Lower leg skin (tissue), 4 donors: Measurements from ENCODE around the gene AATK. TPM values are rescaled to one million over a fixed set of nuclear protein-coding genes. Genes with fewer than 3 reads are reported as not detected.
A peak's percentile ranks its signal among the peaks of the same experiment; 100 is the strongest.
"Not testable (repeated sequence)": the region's sequence is repeated elsewhere in the genome, so short reads cannot be mapped to it uniquely, and the experiment has no call there.

ENCODE experiments used
- DNase-seq, 2 donors: peaks; one replicate each; pipeline ENCODE4 v3.0.0-alpha.2; 2019; ENCODE audit warnings: low spot score in 2 of 2
- H3K4me3 ChIP-seq: fragments of 200-600 bp; sonication (generic); 2 replicates; pipeline ENCODE4 v1.5.1; 2017; ENCODE audit warnings: mild to moderate bottlenecking, low read depth; ENCODE audit not compliant: poor library complexity, severe bottlenecking
- CTCF ChIP-seq, 3 donors: fragments of 450-650 bp; IDR thresholded peaks; one replicate each; pipeline ENCODE4 v1.5.1; 2016; ENCODE audit warnings: antibody characterized with exemption in 3 of 3, mild to moderate bottlenecking in 3 of 3, moderate library complexity in 2 of 3
- POLR2A ChIP-seq, 2 donors: fragments of 450-650 bp; IDR thresholded peaks; one replicate each; pipeline ENCODE4 v1.6.1; 2016 to 2017; ENCODE audit warnings: antibody characterized with exemption in 2 of 2, mild to moderate bottlenecking in 1 of 2, moderate library complexity in 1 of 2
- WGBS, 2 donors: methylation state at CpG; one replicate each; pipeline ENCODE4 v1.1.5; 2018; 5-methylcytosine and 5-hydroxymethylcytosine counted together
- intact Hi-C: fragments of 100-400 bp; cut with DNase I; formaldehyde crosslinking; loops from one replicate; pipeline ENCODE4 v1.15.0; 2023; ENCODE audit warnings: low total_unique reads
- total RNA-seq, 4 donors: library from RNA; depleted of rRNA; stranded (reverse); fragments of >200 nt; gene quantifications; one replicate each; pipeline ENCODE4 v1.1.0, GENCODE V29; 2016

Gene AATK
- total RNA-seq, 4 donors from 2014 or later, result 0.81 to 3.5 (median 2.2) TPM

- 54 to 65% methylated on average over 22 to 23 of the region's 33 CpGs for WGBS, 2 donors
- no peak for DNase-seq
- H3K4me3 ChIP-seq, result no peak overlapping the region
- intact Hi-C loops, result no loop called here
- TF ChIP-seq POLR2A (IDR thresholded peaks at IDR 0.05) (no peak), CTCF (IDR thresholded peaks at IDR 0.05) (no peak)
These were observed 84.5 kb downstream of the AATK start for GRCh38 chr17:81081222-81082176.

- WGBS, 2 donors, result 64 to 67% methylated on average over 14 to 17 of the region's 19 CpGs
- no peak for TF ChIP-seq POLR2A (IDR thresholded peaks at IDR 0.05)
- no peak for DNase-seq
- no peak overlapping the region for H3K4me3 ChIP-seq
- intact Hi-C loops, result no loop called here
These were observed 86.0 kb downstream of the AATK start for GRCh38 chr17:81080019-81080418.

- 90 to 92% methylated on average over 39 to 45 of the region's 45 CpGs for WGBS, 2 donors
- DNase-seq, intact Hi-C loops: not testable (repeated sequence)
These were observed 87.8 kb downstream of the AATK start for GRCh38 chr17:81078026-81078913.

GRCh38 chr17:81076141-81076679, 89.8 kb downstream of the AATK start:
- no peak for DNase-seq
- 69 to 77% methylated on average over 14 of the region's 14 CpGs for WGBS, 2 donors
- TF ChIP-seq POLR2A (IDR thresholded peaks at IDR 0.05) (no peak), CTCF (IDR thresholded peaks at IDR 0.05) (no peak)
- no peak overlapping the region for H3K4me3 ChIP-seq
- intact Hi-C loops, result no loop called here

More at GRCh38 chr17:81078026-81078913, 87.8 kb downstream of the AATK start:
- H3K4me3 ChIP-seq, result not testable (repeated sequence)

- no peak for TF ChIP-seq CTCF (IDR thresholded peaks at IDR 0.05)
- no peak for TF ChIP-seq POLR2A (IDR thresholded peaks at IDR 0.05)
- 85 to 88% methylated on average over 17 of the region's 17 CpGs for WGBS, 2 donors
- intact Hi-C loops, result no loop called here
- no peak for DNase-seq
- no peak overlapping the region for H3K4me3 ChIP-seq
These were observed 90.7 kb downstream of the AATK start for GRCh38 chr17:81075307-81075706.

- no peak overlapping the region for H3K4me3 ChIP-seq
- intact Hi-C loops, result no loop called here
- peak in 1 of 2 donors; percentile 34 for DNase-seq
- 37 to 57% methylated on average over 8 of the region's 8 CpGs for WGBS, 2 donors
- no peak for TF ChIP-seq POLR2A (IDR thresholded peaks at IDR 0.05)
- TF ChIP-seq CTCF (IDR thresholded peaks at IDR 0.05), result no peak
These were observed 91.1 kb downstream of the AATK start for GRCh38 chr17:81074875-81075274.
